GM12874 (cell line): ENCODE data around the gene EXOC7.

Experiments
- TF ChIP-seq, protein P1 (sequence below): IDR thresholded peaks from 2 replicates; pipeline ENCODE4 v1.5.1; 2011; ENCODE audit warnings: low read depth, mild to moderate bottlenecking, control low read depth, low read length, moderate library complexity; ENCODE audit not compliant: insufficient read depth

Gene EXOC7

DNA sequence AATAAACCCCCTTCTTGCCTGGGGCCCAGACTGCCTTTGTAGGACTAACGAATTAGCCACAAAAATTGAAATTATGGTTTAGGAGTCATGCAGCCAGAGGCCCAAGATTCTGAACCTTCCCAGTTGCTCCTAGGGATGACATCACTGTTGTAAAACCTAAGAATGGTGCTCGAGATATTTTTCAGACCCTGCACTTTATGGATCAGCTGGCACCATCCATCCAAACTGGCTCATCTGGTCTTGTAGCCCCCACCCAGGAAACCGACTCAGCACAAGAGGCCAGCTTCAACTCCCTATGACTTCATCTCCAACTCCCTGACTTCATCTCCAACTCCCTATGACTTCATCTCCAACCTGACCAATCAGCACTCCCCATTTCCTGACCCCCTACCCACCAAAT is 65.5 kb downstream of the EXOC7 start:
- TF ChIP-seq, protein P1, sequence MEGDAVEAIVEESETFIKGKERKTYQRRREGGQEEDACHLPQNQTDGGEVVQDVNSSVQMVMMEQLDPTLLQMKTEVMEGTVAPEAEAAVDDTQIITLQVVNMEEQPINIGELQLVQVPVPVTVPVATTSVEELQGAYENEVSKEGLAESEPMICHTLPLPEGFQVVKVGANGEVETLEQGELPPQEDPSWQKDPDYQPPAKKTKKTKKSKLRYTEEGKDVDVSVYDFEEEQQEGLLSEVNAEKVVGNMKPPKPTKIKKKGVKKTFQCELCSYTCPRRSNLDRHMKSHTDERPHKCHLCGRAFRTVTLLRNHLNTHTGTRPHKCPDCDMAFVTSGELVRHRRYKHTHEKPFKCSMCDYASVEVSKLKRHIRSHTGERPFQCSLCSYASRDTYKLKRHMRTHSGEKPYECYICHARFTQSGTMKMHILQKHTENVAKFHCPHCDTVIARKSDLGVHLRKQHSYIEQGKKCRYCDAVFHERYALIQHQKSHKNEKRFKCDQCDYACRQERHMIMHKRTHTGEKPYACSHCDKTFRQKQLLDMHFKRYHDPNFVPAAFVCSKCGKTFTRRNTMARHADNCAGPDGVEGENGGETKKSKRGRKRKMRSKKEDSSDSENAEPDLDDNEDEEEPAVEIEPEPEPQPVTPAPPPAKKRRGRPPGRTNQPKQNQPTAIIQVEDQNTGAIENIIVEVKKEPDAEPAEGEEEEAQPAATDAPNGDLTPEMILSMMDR = no peak

DNA sequence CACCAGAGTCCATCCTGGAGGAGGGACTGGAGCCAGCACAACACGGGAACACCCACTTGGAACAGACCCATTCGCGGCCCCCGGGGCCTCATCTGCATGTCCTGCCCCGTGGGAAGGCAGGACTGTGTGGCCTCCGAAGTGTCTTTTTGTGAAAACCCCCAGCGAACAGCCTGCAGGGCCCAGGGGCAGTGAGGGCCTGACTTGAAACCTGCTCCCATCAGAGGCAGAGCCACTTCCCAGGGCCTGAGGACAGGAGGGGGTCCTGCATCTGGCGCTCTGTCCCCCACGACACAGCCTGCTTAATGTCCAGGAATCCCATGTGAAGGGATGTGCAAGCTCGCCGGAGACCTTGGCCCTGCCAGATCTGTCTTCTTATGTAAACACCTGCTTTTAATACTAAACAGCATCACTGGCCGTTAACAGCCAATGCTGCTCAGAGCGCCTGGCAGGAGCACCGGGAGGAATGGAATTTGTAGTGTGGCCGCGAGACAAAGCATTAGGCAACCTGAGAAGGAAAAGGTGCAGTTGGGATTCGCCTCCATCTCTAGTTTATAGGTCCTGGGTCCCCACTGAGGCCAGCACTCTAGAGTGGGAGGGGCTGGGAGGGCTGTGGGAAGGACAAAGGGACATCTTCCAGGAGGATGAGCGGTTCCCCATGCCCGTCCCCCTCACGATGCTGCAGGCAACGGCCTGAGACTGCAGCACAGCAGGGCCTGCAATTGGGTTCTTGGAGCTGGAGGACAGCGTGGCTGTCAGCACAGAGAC is 66.9 kb downstream of the EXOC7 start:
- TF ChIP-seq, protein P1 = no peak

DNA sequence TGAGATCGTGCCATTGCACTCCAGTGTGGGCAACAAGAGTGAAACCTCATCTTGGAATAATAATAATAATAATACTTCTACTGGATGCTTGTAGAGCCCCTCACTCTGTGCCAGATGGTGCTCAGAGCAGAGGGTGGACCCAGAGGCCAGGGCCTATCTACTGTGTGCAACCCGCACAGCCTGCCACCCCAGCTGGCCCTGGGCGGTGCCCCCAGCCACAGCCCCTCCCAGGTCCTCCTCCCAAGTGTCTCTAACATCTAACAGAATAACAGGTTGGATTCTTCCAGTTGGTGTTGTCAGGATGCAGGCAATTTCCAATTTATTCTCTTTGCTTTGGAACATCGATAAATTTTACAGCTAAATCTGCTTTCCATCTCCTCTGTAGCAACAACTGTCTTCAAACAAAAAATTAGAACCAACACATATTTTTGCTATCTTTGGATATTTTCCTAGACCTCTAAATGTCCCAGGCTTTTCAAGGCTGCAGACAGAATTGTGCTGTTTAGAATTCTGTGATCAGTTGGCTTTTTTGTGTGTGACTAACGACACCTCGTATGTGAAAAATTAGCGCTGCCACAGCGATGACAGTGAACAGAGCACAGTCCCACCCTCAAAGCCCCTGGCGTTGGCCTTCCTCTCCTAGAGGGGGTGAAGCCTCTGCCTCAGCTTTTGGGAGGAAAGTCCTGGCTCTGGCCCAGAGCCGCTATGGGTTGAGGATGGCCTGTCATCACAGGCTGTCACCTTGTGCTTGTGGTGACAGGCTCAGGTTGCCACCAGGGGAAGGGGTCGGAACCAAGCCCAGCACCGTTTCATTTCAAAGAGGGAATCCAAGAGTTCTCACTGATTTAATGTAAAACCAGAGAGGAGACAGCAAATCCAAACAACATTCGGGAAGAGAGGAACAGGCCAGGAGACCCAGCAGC is 68.9 kb downstream of the EXOC7 start:
- TF ChIP-seq, protein P1 = no peak

DNA sequence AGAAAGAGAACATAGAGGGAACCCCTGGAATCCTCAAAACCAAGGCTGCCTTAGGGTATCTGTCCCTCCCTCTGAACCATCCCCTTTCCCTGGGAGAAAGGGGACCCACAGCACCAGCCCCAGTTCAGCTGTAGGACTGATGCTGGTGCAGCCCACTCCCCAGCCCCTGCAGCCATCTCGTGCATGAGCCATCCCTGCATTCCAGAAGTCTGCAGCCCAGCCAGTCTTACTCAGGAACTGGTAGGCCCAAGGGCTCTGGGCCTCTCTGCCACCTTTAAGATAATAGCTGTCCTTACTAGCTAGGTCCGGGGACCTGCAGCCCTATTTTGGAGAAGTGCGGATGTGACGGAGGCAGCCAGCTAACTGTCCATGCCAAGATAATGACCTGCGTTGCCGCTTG is 70.4 kb downstream of the EXOC7 start:
- TF ChIP-seq, protein P1 = no peak

DNA sequence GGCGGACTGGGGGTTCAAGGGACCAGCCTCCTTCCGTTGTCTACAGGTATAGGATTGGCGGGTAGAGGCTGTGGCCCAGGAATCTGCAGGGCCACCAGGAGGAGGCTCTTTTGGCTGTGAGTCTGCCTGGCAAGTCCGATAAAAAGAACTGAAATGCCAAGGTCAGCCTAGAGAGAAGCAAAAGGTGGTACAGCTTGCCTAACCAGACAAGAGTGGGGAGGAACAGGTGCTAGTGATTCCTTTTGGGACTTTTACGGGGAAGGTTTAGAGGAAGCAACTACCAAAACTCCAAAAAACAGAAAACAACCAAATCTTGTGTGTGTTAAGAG is 70.8 kb downstream of the EXOC7 start:
- TF ChIP-seq, protein P1 = no peak

DNA sequence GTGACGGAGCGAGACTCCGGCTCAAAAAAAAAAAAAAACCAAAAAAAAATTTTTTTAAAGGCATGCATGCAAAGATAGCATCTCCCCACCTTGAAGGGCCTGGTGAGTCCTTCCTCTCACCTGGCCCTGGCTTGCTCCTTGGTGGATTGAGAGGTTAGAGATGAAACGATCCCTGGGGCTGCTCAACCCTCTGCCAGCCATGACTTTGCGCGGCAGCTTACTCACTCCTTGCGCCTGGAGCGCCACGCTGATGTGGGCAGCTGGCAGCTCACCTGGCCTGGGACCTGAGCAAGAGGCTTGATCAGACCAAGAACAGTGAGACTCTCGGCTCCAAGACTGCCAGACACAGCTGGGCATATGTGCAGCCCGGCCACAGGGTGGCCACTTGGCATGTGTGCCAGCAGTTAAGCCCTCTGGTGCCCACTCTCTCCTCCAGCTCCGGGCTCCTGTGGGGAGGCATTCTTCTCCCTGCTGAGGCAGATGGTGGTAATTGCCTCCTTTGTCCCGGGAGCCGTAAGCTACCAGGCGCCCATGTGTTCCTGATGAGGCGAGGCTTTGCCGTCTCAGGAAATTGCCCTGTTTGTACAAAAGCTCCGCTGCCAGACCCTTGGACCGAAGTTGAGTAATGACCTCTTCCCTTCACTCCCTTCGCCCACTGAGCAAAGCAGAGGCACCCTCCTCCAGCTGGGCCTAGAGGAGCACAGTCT is 71.4 kb downstream of the EXOC7 start:
- TF ChIP-seq, protein P1 = no peak
